SKM-1 treated with dmso at 0.1 percent for 144 hours (cell line): ENCODE data around the gene NLRP13.

Experiments used
- DNase-seq: peaks from one replicate; lab custom pipeline; 2025; ENCODE audit not compliant: unreplicated experiment; lab: John Stamatoyannopoulos, UW

Gene NLRP13

DNA sequence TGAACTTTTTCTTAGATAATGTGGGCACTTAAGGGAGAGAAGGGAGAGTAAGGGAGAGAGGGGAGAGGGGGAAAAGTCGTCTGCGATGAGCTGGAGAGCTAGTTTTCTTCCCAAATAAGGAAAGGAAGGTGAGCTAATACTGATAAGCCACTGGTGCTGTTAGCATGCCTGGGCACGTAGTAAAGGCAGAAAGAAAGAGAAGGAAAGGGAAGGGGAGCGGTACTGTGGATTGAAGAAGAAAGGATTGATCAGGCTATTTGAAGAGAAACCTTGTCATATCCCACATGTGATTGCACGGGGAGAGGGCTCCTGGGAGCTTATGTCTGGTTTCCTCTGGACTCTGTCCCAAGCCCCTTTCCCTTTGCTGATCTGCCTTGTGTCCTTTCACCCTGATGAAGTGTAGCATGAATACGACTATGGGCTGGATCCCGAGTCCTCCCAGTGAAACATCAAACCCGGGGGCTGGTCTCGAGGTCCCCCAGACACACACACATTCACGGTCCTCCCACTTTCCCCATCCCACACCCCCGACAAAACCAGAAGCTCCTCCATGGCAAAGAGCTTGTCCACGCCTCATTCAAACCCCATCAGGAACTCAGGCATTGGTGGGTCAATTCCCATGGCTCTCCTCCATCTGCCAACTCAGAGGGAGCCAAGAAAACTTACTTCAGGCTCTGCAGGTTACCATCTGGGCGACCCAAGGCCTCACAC is 30.6 kb downstream of the NLRP13 start:
- DNase-seq, result no peak

- no peak for DNase-seq
Observed at GRCh38 chr19:55898911-55899310, 33.2 kb downstream of the NLRP13 start.

DNA sequence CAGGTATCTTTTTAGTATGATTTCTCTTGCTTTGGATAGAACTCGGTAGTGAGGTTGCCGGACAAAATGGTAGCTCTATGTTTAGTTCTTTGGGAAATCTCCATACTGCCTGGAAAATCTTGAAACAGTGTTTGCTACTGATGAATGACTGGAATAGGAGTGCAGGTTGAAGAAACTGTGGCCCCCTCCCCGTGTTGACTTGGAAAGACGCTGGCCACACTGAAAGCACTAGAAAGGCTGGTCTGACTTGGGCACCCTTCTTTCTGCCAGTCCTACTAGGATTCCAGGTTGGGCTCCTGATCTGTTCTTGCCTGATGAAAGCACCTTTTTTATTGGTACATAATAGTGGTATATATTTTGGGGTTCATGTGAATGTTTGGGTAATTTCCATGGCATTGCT is 49.5 kb downstream of the NLRP13 start:
- DNase-seq, result no peak

- no peak for DNase-seq
Observed at GRCh38 chr19:55877211-55877610, 54.9 kb downstream of the NLRP13 start.

DNA sequence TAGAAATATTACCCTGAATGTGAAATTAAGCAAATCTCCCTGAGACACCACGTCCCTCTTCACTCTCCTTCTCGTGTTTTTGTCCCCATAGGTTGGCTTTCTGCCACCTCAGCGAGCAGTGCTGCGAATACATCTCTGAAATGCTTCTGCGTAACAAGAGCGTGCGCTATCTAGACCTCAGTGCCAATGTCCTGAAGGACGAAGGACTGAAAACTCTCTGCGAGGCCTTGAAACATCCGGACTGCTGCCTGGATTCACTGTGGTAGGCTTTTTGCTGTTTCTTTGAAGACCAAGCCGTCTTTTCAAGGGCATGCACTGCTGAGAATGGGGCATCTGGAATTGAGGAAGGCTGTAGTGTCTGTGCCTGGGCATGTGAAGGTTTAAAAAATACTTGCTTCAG is 61.4 kb downstream of the NLRP13 start:
- DNase-seq, result no peak

DNA sequence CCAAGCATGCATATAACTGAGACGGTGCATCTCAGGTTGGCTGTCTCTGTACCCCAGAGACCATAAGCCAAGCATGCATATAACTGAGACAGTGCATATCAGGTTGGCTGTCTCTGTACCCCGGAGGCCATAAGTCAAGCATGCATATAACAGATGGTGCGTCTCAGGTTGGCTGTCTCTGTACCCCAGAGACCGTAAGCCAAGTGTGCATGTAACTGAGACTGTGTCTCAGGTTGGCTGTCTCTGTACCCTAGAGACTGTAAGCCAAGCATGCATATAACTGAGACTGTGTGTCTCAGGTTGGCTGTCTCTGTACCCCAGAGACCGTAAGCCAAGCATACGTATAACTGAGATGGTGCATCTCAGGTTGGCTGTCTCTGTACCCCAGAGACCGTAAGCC is 65.0 kb downstream of the NLRP13 start:
- DNase-seq, result no peak

GRCh38 chr19:55866521-55866920 is 65.6 kb downstream of the NLRP13 start:
- no peak for DNase-seq

DNA sequence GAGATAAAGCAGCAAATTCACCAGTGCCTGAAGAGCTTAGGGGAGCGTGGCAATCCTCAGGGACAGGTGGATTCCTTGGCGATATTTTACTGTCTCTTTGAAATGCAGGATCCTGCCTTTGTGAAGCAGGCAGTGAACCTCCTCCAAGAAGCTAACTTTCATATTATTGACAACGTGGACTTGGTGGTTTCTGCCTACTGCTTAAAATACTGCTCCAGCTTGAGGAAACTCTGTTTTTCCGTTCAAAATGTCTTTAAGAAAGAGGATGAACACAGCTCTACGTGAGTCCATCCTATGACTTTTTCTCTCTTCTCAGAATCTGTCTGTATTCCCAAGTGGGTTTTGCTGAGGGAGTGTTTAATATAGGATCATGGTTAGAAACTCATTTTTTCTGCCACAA is 73.2 kb downstream of the NLRP13 start:
- no peak for DNase-seq

DNA sequence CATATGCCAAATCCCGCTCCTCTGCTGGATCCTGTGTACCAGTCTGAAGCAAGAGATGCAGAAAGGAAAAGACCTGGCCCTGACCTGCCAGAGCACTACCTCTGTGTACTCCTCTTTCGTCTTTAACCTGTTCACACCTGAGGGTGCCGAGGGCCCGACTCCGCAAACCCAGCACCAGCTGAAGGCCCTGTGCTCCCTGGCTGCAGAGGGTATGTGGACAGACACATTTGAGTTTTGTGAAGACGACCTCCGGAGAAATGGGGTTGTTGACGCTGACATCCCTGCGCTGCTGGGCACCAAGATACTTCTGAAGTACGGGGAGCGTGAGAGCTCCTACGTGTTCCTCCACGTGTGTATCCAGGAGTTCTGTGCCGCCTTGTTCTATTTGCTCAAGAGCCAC is 73.7 kb downstream of the NLRP13 start:
- no peak for DNase-seq

GRCh38 chr19:55857974-55858373 is 74.2 kb downstream of the NLRP13 start:
- DNase-seq, result no peak

DNA sequence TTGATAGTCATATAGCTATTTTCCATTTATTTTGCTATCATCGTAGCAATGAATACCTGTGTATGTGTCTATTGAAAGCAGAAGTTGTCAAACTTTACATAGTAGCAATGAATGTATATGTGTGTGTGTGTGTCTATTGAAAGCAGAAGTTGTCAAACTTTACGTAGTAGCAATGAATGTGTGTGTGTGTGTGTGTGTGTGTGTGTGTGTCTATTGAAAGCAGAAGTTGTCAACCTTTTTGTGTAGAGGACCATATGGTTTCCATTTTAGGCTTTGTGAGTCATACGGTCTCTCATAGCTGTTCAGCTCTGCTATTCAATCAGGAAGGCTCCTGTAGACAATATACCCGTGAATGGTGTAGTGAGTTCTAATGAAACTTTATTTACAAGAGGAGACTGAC is 75.0 kb downstream of the NLRP13 start:
- no peak for DNase-seq

DNA sequence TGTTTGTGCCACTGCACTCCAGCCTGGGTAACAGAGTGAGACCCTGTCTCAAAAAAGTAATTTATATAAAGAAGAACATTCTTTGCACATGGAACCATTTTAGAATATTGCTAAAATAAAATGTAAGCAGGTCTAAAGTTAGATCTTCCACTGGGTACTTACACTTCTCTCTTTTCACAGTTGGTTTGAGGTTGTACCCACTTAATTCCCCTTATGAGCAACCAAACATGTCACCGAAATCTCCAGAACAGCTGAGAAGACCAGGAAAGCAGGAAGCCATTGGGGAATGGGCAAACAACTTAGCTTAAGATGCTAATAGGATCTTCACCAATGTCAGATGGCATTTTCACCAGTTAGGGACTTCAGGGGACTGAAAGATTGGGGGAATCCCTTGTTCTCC is 77.0 kb downstream of the NLRP13 start:
- DNase-seq, result no peak
